ENCODE measurements around the gene ONECUT3. TPM values are rescaled to one million over a fixed set of nuclear protein-coding genes. Genes with fewer than 3 reads are reported as not detected.
A peak's percentile ranks its signal among the peaks of the same experiment; 100 is the strongest.

Gene ONECUT3
- total and polyA plus RNA-seq, 9 of the 15 experiments (the other 6 are each of a cell fraction or from before 2014, with no cell fraction given), result not detected

- TF ChIP-seq RNF2 (IDR thresholded peaks at IDR 0.05), result 0 out of 2 replicates have a peak, but pooled peaks have one; percentile 27
- 0 out of 2 replicates have a peak, but pooled peaks have one; percentile 23 for TF ChIP-seq AFF4 (CRISPR knock-in tag; IDR thresholded peaks at IDR 0.05)
- peak; percentile 8 for TF ChIP-seq HMGN3 (IDR thresholded peaks at IDR 0.05; ENCODE audit: borderline replicate concordance, extremely low read depth, insufficient read length, low read depth, low read length)
- 0 out of 2 replicates have a peak, but pooled peaks have one; percentile 23 for TF ChIP-seq LEF1 (IDR thresholded peaks at IDR 0.05)
- TF ChIP-seq SMAD4 (CRISPR knock-in tag; conservative IDR thresholded peaks at IDR 0.05), result peak; percentile 48; the same call in 1 of the 2 replicates
- peak; percentile 68 for TF ChIP-seq POLR2B (IDR thresholded peaks at IDR 0.05; ENCODE audit: low read depth, partially characterized antibody)
- TF ChIP-seq, protein P1, sequence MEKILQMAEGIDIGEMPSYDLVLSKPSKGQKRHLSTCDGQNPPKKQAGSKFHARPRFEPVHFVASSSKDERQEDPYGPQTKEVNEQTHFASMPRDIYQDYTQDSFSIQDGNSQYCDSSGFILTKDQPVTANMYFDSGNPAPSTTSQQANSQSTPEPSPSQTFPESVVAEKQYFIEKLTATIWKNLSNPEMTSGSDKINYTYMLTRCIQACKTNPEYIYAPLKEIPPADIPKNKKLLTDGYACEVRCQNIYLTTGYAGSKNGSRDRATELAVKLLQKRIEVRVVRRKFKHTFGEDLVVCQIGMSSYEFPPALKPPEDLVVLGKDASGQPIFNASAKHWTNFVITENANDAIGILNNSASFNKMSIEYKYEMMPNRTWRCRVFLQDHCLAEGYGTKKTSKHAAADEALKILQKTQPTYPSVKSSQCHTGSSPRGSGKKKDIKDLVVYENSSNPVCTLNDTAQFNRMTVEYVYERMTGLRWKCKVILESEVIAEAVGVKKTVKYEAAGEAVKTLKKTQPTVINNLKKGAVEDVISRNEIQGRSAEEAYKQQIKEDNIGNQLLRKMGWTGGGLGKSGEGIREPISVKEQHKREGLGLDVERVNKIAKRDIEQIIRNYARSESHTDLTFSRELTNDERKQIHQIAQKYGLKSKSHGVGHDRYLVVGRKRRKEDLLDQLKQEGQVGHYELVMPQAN (IDR thresholded peaks at IDR 0.05; ENCODE audit: borderline replicate concordance), result peak; percentile 76; the same call in 1 of the 2 replicates
- 0 out of 2 replicates have a peak, but pooled peaks have one; percentile 60 for TF ChIP-seq ATF7 (IDR thresholded peaks at IDR 0.05)
- TF ChIP-seq ARNT (IDR thresholded peaks at IDR 0.05), result no peak
- no peak for TF ChIP-seq ZNF583 (CRISPR knock-in tag; IDR thresholded peaks at IDR 0.05)
- no peak for TF ChIP-seq HMG20A (CRISPR knock-in tag; conservative IDR thresholded peaks at IDR 0.05)
- no peak for TF ChIP-seq ZNF408 (CRISPR knock-in tag; IDR thresholded peaks at IDR 0.05; ENCODE audit: low read depth)
- no peak for TF ChIP-seq ZNF780A (CRISPR knock-in tag; IDR thresholded peaks at IDR 0.05)
- TF ChIP-seq PHF20 (IDR thresholded peaks at IDR 0.05; ENCODE audit: partially characterized antibody), result peak; percentile 27
Observed at GRCh38 chr19:1812426-1813191, 59.3 kb downstream of the ONECUT3 start (continued).
